K562 (cell line): ENCODE results near the gene ANXA2. TPM values are rescaled to one million over a fixed set of nuclear protein-coding genes. Genes with fewer than 3 reads are reported as not detected.

Experiments
- ATAC-seq: fragments of 200-7000 bp; cut with Tn5 transposase; 3 replicates; pipeline ENCODE4 v1.9.1; 2020; ENCODE audit warnings: moderate library complexity
- BruUV-seq: library from RNA; stranded (reverse); fragments of 400-500 nt; replicated peaks from 2 replicates; lab custom pipeline; 2021; lab: Mats Ljungman, UMichigan
- CTCF ChIA-PET: fragments of 300-600 bp; formaldehyde crosslinking; extraction: SDS; loops from one replicate; lab custom pipeline; 2021; ENCODE audit warnings: low intra/inter-chr PET ratio; lab: Yijun Ruan, JAX
- POLR2A ChIA-PET: fragments of 300-600, 350-650 bp; sonication (Branson Sonifier 250); formaldehyde crosslinking; extraction: SDS; loops from one replicate; lab custom pipeline; 2021; ENCODE audit warnings: antibody characterized with exemption, inconsistent platforms; lab: Yijun Ruan, JAX
- DNase-seq, 4 experiments: peaks; one replicate each; pipeline versions ENCODE4 v3.0.0 to v3.0.0-alpha.2; 2011 to 2018; ENCODE audit warnings: low spot score in 3 of 4, mixed read lengths in 3 of 4; ENCODE audit errors: extremely low read depth in 1 of 4
- FAIRE-seq: peaks from 2 replicates; lab custom pipeline; 2011; peaks lifted over from hg19 to GRCh38; lab: Jason Lieb, UNC
- H2AFZ ChIP-seq: 2 replicates; pipeline ENCODE4 v1.6.0; 2011; ENCODE audit warnings: low read depth, low read length, control low read depth, inconsistent platforms
- H3K27ac ChIP-seq: fragments of 200-600 bp; 3 replicates; pipeline ENCODE4 v1.8.0; 2011; ENCODE audit warnings: low read depth, mild to moderate bottlenecking, control low read depth, inconsistent platforms, low read length, moderate library complexity, mixed read lengths; ENCODE audit errors: extremely low read depth
- H3K27me3 ChIP-seq, 2 experiments: fragments of 300-600 bp in 1 of 2; 2 replicates in 1 of 2; 3 replicates in 1 of 2; pipeline versions ENCODE4 v1.6.0 to v1.8.0; 2011; ENCODE audit warnings: inconsistent platforms in 2 of 2, low read length in 2 of 2, mild to moderate bottlenecking in 1 of 2, mixed read lengths in 1 of 2, moderate library complexity in 1 of 2; ENCODE audit not compliant: control insufficient read depth in 2 of 2, insufficient read depth in 2 of 2
- H3K36me3 ChIP-seq: fragments of 300-600 bp; 3 replicates; pipeline ENCODE4 v1.8.0; 2011; ENCODE audit warnings: mild to moderate bottlenecking, low read length, inconsistent platforms; ENCODE audit not compliant: control insufficient read depth, insufficient read depth
- H3K4me1 ChIP-seq, 2 experiments: fragments of 200-600 bp in 1 of 2; replicated peaks in 1 of 2; 2 replicates in 1 of 2; 3 replicates in 1 of 2; pipeline versions ENCODE4 v1.5.1 to v1.8.0; 2011; ENCODE audit warnings: inconsistent platforms in 2 of 2, low read length in 2 of 2, mild to moderate bottlenecking in 1 of 2, mixed read lengths in 1 of 2, moderate library complexity in 1 of 2; ENCODE audit not compliant: control insufficient read depth in 2 of 2, insufficient read depth in 2 of 2
- H3K4me2 ChIP-seq: 2 replicates; pipeline ENCODE4 v1.6.1; 2011; ENCODE audit warnings: low read length, control low read depth, inconsistent platforms, mixed read lengths; ENCODE audit not compliant: insufficient read depth
- H3K4me3 ChIP-seq: fragments of 200-600 bp; sonication (generic), shearing (Covaris generic); 2 replicates; pipeline ENCODE4 v1.5.1; 2016; ENCODE audit warnings: control low read depth, inconsistent platforms
- H3K79me2 ChIP-seq: fragments of 200-600 bp; 3 replicates; pipeline ENCODE4 v1.8.0; 2011; ENCODE audit warnings: low read length, inconsistent platforms; ENCODE audit not compliant: control insufficient read depth, insufficient read depth
- H3K9ac ChIP-seq, 2 experiments: 2 replicates each; pipeline versions ENCODE4 v1.6.0 to v1.6.1; 2011; ENCODE audit warnings: low read depth in 2 of 2, low read length in 2 of 2, control low read depth in 1 of 2, inconsistent platforms in 1 of 2, mild to moderate bottlenecking in 1 of 2, mixed read lengths in 1 of 2; ENCODE audit not compliant: insufficient read depth in 1 of 2
- H3K9me1 ChIP-seq: one replicate; pipeline ENCODE4 v1.6.0; 2011; ENCODE audit warnings: inconsistent platforms, mild to moderate bottlenecking, low read length, moderate library complexity; ENCODE audit not compliant: control insufficient read depth, insufficient read depth
- H3K9me3 ChIP-seq: replicated peaks from 2 replicates; pipeline ENCODE4 v1.5.1; 2011; ENCODE audit warnings: low read depth, low read length, inconsistent platforms; ENCODE audit not compliant: control insufficient read depth, insufficient read depth
- H4K20me1 ChIP-seq: replicated peaks from 2 replicates; pipeline ENCODE4 v1.6.1; 2011; ENCODE audit warnings: low read length, inconsistent platforms, mixed read lengths; ENCODE audit not compliant: control insufficient read depth, insufficient read depth
- ATF1 ChIP-seq, 2 experiments: fragments of 450-650 bp in 1 of 2; IDR thresholded peaks; 2 replicates each; pipeline ENCODE4 v1.6.1; 2016; ENCODE audit warnings: missing compliant biosample characterization in 1 of 2, missing genetic modification characterization in 1 of 2
- E2F4 ChIP-seq: sonication (generic); formaldehyde crosslinking; IDR thresholded peaks from 2 replicates; pipeline ENCODE4 v1.8.0; 2022; ENCODE audit warnings: mild to moderate bottlenecking, low read depth, missing genetic modification reagents
- MECOM ChIP-seq: fragments of 250-450 bp; sonication (Bioruptor Pico); IDR thresholded peaks from 2 replicates; pipeline ENCODE4 v1.8.0; 2022; ENCODE audit warnings: inconsistent platforms
- NFIC ChIP-seq: fragments of 450-650 bp; IDR thresholded peaks from 2 replicates; pipeline ENCODE4 v1.6.1; 2017; ENCODE audit warnings: mild to moderate bottlenecking, inconsistent platforms
- WGBS: fragments of 100-300 bp; shearing (Covaris generic); methylation state at CpG from one replicate; pipeline ENCODE4 v1.1.6; 2016; ENCODE audit warnings: low coverage, mixed read lengths; ENCODE audit not compliant: insufficient coverage; ENCODE audit errors: missing lambda C conversion rate; 5-methylcytosine and 5-hydroxymethylcytosine counted together
- in situ Hi-C: fragments of 300-500 bp; cut with MboI; formaldehyde crosslinking; loops from 4 replicates; pipeline ENCODE4 v1.15.0; 2018; ENCODE audit warnings: inconsistent platforms, mixed read lengths
- intact Hi-C: fragments of 100-400 bp; cut with micrococcal nuclease; formaldehyde crosslinking; loops from 2 replicates; pipeline ENCODE4 v1.14.2; 2022
- polyA plus RNA-seq, 8 experiments: library from polyadenylated mRNA; depleted of rRNA in 4 of 8; stranded (reverse) in 5 of 8; unstranded in 3 of 8; fragments of >200 nt; fragmentation: Nextera tagmentation in 2 of 8; fragmentation: Illumina TruSeq in 1 of 8; extraction: Ambion mirVana in 2 of 8; extraction: Trizol in 1 of 8; gene quantifications; 2 replicates each; pipeline versions ENCODE4 v1.2.1 to v1.2.3, GENCODE V29; 2011 to 2014; ENCODE audit warnings: inconsistent platforms in 1 of 8, missing spikeins in 1 of 8
- total RNA-seq, 7 experiments: library from RNA; depleted of rRNA in 6 of 7; stranded (reverse); fragments of >200 nt in 6 of 7; fragmentation: Illumina TruSeq in 2 of 7; extraction: Trizol in 2 of 7; gene quantifications; 2 replicates each; pipeline versions ENCODE4 v1.2.1 to v1.2.3, GENCODE V29; 2011 to 2021; ENCODE audit warnings: low replicate concordance in 1 of 7

The ANXA2 gene
- total and polyA plus RNA-seq, 9 of the 15 experiments (the other 6 are each of a cell fraction or from before 2014, with no cell fraction given): 301 to 1,102 (median 452) TPM

- no TSS peak for BruUV-seq
- in situ Hi-C loops (no loop called here), intact Hi-C loops (no loop called here)
- Histone ChIP-seq H3K36me3 (peaks cover 81% of the 10 kb centered on the region), H3K79me2 (peaks cover 3% of the 10 kb centered on the region), H3K27ac (no peak overlapping the region), H3K9me1 (no peaks in the 10 kb centered on the region), H3K4me3 (no peak overlapping the region), H3K4me1 (no peaks in the 10 kb centered on the region; a peak in 1 of 5 replicates), H3K9me3 (no peaks in the 10 kb centered on the region), H3K27me3 (no peaks in the 10 kb centered on the region), H3K4me2 (no peak overlapping the region), H3K9ac (no peak overlapping the region), H2AFZ (no peak overlapping the region), H4K20me1 (0 out of 2 replicates have a peak, but pooled peaks cover 9% of the 10 kb centered on the region)
- TF ChIP-seq NFIC (no peak), ATF1 (CRISPR knock-in tag; IDR thresholded peaks at IDR 0.05) (no peak), ATF1 (tag; IDR thresholded peaks at IDR 0.05) (no peak), MECOM (CRISPR knock-in tag) (no peak), E2F4 (CRISPR knock-in tag) (no peak)
- 86% methylated on average over 4 of the region's 4 CpGs for WGBS
- no peak for DNase-seq
- ChIA-PET CTCF (no interaction called here), POLR2A (no interaction called here)
- no peak for ATAC-seq
- FAIRE-seq: no peak
Measured at GRCh38 chr15:60372227-60372626, 25.6 kb downstream of the ANXA2 start.
